CD4-positive, CD25-positive, alpha-beta regulatory T cell (primary cell): Measurements from ENCODE around the gene LINC01488. TPM values are rescaled to one million over a fixed set of nuclear protein-coding genes. Genes with fewer than 3 reads are reported as not detected.

ENCODE experiments used
- ATAC-seq, 2 donors: fragments of 150-1000 bp; cut with Tn5 transposase; one replicate each; pipeline ENCODE4 v1.10.0; 2021; ENCODE audit warnings: low read depth in 2 of 2, moderate number of reproducible peaks in 2 of 2, moderate library complexity in 1 of 2
- DNase-seq, 3 donors: peaks; one replicate each; pipeline versions ENCODE4 v3.0.0 to v3.0.0-alpha.2; 2012 to 2022; ENCODE audit warnings: mixed read lengths in 1 of 3
- H3K27ac ChIP-seq: one replicate; pipeline ENCODE4 v1.7.0; 2013; ENCODE audit warnings: mild to moderate bottlenecking, low read length; ENCODE audit not compliant: insufficient read depth, poor library complexity, severe bottlenecking
- H3K27me3 ChIP-seq: one replicate; pipeline ENCODE4 v1.7.0; 2013; ENCODE audit warnings: low read length; ENCODE audit not compliant: control insufficient read depth, insufficient read depth
- H3K36me3 ChIP-seq: one replicate; pipeline ENCODE4 v1.7.0; 2013; ENCODE audit warnings: mild to moderate bottlenecking, low read length, moderate library complexity; ENCODE audit not compliant: control insufficient read depth, insufficient read depth
- H3K4me1 ChIP-seq: 2 replicates; pipeline ENCODE4 v1.7.0; 2013; ENCODE audit warnings: mild to moderate bottlenecking, low read length; ENCODE audit not compliant: insufficient read depth, control insufficient read depth, poor library complexity, severe bottlenecking
- H3K4me3 ChIP-seq: one replicate; pipeline ENCODE4 v1.7.0; 2013; ENCODE audit warnings: low read depth, mild to moderate bottlenecking, low read length, moderate library complexity
- H3K9me3 ChIP-seq, 2 experiments: 1 replicate in 1 of 2; 2 replicates in 1 of 2; pipeline ENCODE4 v1.7.0; 2013; ENCODE audit warnings: low read length in 2 of 2, mild to moderate bottlenecking in 1 of 2, moderate library complexity in 1 of 2; ENCODE audit not compliant: control insufficient read depth in 2 of 2
- H3K27ac Mint-ChIP-seq, 3 donors: one replicate each; pipeline ENCODE4 v1.8.0; 2020 to 2022; ENCODE audit warnings: mild to moderate bottlenecking in 3 of 3, mixed read lengths in 3 of 3, moderate library complexity in 2 of 3
- H3K27me3 Mint-ChIP-seq: one replicate; pipeline ENCODE4 v1.8.0; 2022; ENCODE audit warnings: mild to moderate bottlenecking, mixed read lengths
- H3K36me3 Mint-ChIP-seq: one replicate; pipeline ENCODE4 v1.8.0; 2020; ENCODE audit warnings: mixed read lengths
- H3K4me1 Mint-ChIP-seq, 4 donors: one replicate each; pipeline ENCODE4 v1.8.0; 2020 to 2022; ENCODE audit warnings: mixed read lengths in 4 of 4, mild to moderate bottlenecking in 1 of 4
- H3K4me3 Mint-ChIP-seq, 4 donors: one replicate each; pipeline ENCODE4 v1.8.0; 2020 to 2022; ENCODE audit warnings: mild to moderate bottlenecking in 4 of 4, mixed read lengths in 4 of 4, moderate library complexity in 3 of 4
- H3K9me3 Mint-ChIP-seq, 7 donors: one replicate each; pipeline ENCODE4 v1.8.0; 2020 to 2022; ENCODE audit warnings: mixed read lengths in 7 of 7, mild to moderate bottlenecking in 3 of 7, moderate library complexity in 2 of 7
- polyA plus RNA-seq, 4 donors: library from polyadenylated mRNA; unstranded; fragments of 300-500 nt; fragmentation: Illumina TruSeq; gene quantifications; one replicate each; pipeline ENCODE4 v1.2.3, GENCODE V29; 2021
- total RNA-seq: library from RNA; stranded (reverse); gene quantifications from one replicate; pipeline ENCODE4 v1.2.3, GENCODE V29; 2022

The LINC01488 gene
- not detected for total RNA-seq
- polyA plus RNA-seq, result not detected

DNA sequence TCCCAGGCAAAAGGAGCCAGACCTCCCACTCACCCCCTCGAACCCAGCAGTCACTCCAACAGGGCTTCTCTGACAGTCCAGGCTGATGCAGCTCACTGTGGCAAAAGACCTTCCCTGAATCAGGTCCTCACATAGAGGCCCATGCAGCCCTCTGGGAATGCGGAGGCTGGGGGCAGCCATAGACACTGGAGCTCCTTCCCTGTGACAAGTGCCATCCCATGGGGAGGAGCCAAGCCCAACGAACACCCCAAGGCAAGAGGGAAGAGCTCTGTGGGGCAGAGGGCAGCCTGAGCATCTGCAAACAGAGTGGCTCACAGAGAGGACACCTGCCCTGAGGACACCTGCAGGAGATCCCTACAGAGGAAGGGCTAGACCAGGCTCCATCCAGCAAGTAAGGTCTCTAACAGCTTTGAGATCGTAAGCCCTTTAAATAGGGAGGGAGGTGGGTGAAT lies at the start of gene LINC01488:
TSS of gene LINC01488 (plus strand) at position 271 of the 452 bp plus-strand sequence.
- Histone ChIP-seq H3K9me3 (no peaks in the 10 kb centered on the region), H3K36me3 (no peaks in the 10 kb centered on the region), H3K27me3 (no peaks in the 10 kb centered on the region), H3K27ac (no peak within 1 kb of the TSS), H3K4me1 (no peaks in the 10 kb centered on the region), H3K4me3 (no peak within 1 kb of the TSS)
- H3K27me3 Mint-ChIP-seq, result no peaks in the 10 kb centered on the region
- no peaks in the 10 kb centered on the region for H3K4me1 Mint-ChIP-seq
- no peaks in the 10 kb centered on the region for H3K9me3 Mint-ChIP-seq
- no peak for DNase-seq
- H3K27ac Mint-ChIP-seq, result no peak within 1 kb of the TSS
- no peaks in the 10 kb centered on the region for H3K36me3 Mint-ChIP-seq
- no peak within 1 kb of the TSS for H3K4me3 Mint-ChIP-seq
- ATAC-seq, result no peak

DNA sequence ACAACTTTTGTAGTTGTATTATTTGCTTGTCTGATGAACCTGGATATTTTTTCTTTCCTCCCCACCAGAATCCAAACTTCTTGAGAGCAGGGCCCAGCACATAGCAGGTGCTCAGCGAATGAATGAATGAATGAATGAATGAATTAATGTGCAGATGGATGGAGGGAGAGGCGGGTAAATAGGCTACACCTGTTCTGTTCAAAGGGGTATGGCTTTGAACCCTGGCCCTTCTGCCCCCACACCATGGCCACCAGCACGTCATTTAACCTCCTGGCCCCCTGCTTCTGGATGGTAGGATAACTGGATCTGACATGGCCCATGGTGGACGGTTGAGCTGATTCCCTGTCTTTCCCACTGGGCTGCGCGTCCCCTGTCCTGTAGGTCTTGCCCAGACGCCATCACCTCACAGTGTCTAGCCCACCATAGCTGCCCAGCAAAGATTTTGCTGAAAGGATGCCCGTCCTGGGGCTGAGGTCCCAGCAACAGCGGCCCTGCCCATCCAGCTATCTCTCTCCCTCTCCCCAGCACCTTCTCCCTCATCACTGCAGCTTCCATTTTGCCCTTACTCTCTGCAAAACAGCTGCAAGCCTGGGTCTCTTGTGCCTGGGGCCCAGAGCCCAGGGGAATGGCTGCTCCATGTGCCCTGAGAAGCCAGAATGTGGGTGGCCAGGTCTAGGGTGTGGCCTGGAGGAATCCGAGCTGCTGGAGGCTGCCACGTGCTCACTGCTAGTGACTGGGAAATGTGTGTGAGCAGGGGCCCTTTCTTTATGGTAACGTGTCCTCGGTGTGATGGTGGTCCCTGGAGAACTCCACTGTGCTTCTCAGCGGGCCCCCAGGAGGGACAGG lies 49.3 kb upstream of the LINC01488 start:
- no peaks in the 10 kb centered on the region for H3K36me3 Mint-ChIP-seq
- H3K4me3 Mint-ChIP-seq, result no peak overlapping the region
- Histone ChIP-seq H3K27me3 (no peaks in the 10 kb centered on the region), H3K4me3 (no peak overlapping the region), H3K9me3 (no peaks in the 10 kb centered on the region), H3K4me1 (no peaks in the 10 kb centered on the region), H3K36me3 (no peaks in the 10 kb centered on the region), H3K27ac (no peak overlapping the region)
- no peaks in the 10 kb centered on the region for H3K27me3 Mint-ChIP-seq
- no peak for ATAC-seq
- DNase-seq, result no peak
- H3K9me3 Mint-ChIP-seq, result peaks cover 0 to 2% (median 0%) of the 10 kb centered on the region in 7 donors
- H3K4me1 Mint-ChIP-seq, result no peaks in the 10 kb centered on the region
- H3K27ac Mint-ChIP-seq, result no peak overlapping the region

DNA sequence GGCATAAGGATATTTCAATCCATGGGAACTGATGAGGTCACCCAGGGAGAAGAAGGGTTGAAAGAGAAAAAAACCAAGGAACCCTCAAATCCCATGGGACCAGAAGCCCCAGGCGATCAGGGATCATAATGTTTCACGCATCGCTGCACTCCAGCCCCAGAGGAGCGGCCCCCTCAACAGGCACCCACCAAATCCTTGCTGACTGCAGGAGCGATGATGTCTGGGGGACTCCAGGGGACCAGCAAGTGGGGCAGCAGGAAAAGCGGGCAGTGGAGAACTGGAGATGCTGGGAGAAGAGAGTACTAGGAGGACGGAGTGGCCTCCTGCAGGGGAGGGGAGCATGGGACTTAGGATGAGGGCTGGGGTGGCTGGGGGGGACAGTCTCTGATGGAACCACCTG lies 47.7 kb upstream of the LINC01488 start:
- Histone ChIP-seq H3K27ac (no peak overlapping the region), H3K4me3 (no peak overlapping the region), H3K36me3 (no peaks in the 10 kb centered on the region), H3K27me3 (no peaks in the 10 kb centered on the region), H3K9me3 (no peaks in the 10 kb centered on the region), H3K4me1 (no peaks in the 10 kb centered on the region)
- Mint-ChIP-seq H3K4me3 (no peak overlapping the region), H3K9me3 (peaks cover 0 to 2% (median 0%) of the 10 kb centered on the region in 7 donors), H3K27me3 (no peaks in the 10 kb centered on the region), H3K4me1 (no peaks in the 10 kb centered on the region), H3K27ac (no peak overlapping the region), H3K36me3 (no peaks in the 10 kb centered on the region)
- ATAC-seq (no peak), DNase-seq (no peak)

DNA sequence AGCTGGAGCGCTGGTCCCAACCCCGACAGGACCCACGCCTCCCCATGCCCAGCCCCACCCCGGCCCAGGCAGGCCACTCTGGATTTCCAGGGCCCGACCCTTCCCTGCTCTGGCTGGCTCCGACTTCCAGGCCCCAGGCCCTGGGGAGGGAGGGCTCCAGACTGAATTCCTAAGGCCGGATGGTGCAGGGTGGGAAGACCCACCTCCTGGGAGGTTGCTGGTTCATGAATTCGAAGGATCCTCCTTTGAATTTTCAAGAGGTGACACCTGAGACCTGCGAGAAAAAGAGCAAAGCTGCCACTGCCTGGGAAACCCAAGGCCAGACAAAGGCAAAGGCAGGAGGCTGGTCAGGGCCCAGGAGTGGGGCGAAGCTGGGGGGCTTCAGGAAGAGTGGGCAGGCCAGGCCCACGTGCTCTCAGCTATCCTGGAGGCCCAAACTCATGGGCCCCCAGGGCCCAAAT lies 47.0 kb upstream of the LINC01488 start:
- Mint-ChIP-seq H3K36me3 (no peaks in the 10 kb centered on the region), H3K27ac (no peak overlapping the region), H3K9me3 (peaks cover 0 to 2% (median 0%) of the 10 kb centered on the region in 7 donors), H3K4me3 (no peak overlapping the region), H3K27me3 (no peaks in the 10 kb centered on the region), H3K4me1 (no peaks in the 10 kb centered on the region)
- H3K36me3 ChIP-seq, result no peaks in the 10 kb centered on the region
- no peak overlapping the region for H3K4me3 ChIP-seq
- H3K27ac ChIP-seq, result no peak overlapping the region
- H3K9me3 ChIP-seq, result no peaks in the 10 kb centered on the region
- no peaks in the 10 kb centered on the region for H3K27me3 ChIP-seq
- ATAC-seq (no peak), DNase-seq (no peak)
- no peaks in the 10 kb centered on the region for H3K4me1 ChIP-seq

DNA sequence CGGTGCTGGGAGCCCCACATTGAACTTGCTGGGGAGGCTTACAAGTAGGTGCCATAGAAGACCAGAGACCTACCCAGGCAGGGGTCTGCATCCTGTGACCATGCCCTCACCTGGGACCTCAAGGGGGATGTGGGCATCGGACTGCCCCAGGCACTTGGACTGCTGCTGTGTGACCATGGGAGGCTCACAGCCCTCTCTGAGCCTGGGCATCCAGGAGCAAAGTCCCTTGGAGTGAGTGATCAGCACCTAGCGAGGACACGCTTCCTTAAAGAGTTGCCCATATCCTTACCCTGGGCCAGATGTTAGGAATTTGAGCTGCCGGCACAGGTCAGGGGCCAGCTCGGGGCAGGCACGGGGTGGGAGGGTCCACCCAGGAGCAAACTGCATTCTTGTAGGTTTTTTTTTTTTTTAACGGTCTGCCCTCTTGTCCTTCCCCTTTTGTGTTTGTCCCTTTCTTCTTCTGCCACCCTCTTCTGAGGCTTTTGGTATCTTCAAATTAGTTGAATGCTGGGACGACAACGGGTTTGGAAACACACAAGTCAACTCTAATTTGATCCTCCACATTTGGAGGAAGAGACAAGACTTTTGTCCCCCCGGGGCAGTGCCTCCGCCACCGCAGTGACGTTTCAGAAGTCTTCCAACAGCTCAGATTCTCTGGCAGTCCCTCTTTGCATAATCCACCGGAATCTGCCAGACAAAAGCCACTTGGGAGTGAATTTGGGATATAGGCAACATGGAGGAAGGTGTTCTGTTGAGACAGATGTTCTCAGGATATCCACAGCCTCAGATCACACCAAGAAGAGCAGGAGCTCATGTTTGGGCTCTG lies 46.1 kb upstream of the LINC01488 start:
- no peak for ATAC-seq
- H3K27me3 Mint-ChIP-seq, result no peaks in the 10 kb centered on the region
- H3K9me3 Mint-ChIP-seq, result peaks cover 0 to 4% (median 0%) of the 10 kb centered on the region in 7 donors
- H3K4me1 Mint-ChIP-seq, result no peaks in the 10 kb centered on the region
- no peaks in the 10 kb centered on the region for H3K27me3 ChIP-seq
- H3K36me3 ChIP-seq, result no peaks in the 10 kb centered on the region
- H3K27ac Mint-ChIP-seq, result no peak overlapping the region
- no peak for DNase-seq
- H3K4me3 ChIP-seq, result no peak overlapping the region
- H3K36me3 Mint-ChIP-seq, result no peaks in the 10 kb centered on the region
- H3K9me3 ChIP-seq, result no peaks in the 10 kb centered on the region
- H3K4me3 Mint-ChIP-seq, result no peak overlapping the region
- H3K27ac ChIP-seq, result no peak overlapping the region
- H3K4me1 ChIP-seq, result no peaks in the 10 kb centered on the region

DNA sequence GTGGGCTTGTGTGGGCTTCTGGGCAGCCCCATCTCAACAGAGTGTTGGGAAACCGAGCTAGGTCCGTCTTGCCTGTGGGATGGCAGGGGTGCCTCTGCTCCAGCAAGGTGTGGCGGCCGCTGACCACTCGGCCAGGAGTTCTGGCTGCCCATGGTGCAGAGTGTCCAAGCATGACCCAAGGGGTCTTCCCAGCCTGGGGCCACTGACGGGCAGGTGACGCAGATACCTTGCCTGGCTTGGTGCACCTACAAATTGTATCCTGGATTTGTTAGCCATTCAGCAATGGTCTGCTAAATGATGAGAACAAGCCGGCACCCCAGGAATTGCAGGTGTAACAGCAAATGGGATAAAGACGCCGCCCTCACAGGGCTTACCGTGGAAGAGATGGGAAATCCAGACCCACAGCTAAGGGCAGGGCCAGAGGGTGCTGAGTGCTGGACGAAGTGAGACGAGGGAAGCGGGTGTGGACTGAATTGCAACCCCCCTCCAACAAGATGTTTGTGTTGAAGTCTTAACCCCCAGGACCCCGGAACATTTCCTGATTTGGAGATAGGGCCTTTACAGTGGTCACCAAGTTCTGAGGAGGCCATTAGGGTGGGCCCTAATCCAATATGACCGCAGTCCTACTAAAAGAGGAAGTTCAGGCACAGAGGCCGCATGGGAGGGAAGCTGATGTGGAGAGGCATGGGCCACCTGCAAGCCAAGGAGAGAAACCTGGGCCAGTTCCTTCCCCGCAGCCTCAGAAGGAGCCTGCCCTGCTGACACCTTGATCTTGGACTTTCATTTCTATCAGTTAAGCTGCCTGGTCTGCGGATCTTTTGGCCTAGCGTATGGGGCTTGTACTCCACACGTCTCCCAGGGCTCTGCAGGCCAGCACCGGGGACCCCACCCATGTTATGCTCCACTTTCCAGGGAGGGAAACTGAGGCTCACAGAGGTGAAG lies 45.2 kb upstream of the LINC01488 start:
- Mint-ChIP-seq H3K4me3 (no peak overlapping the region), H3K9me3 (peaks cover 0 to 2% (median 0%) of the 10 kb centered on the region in 7 donors), H3K27me3 (no peaks in the 10 kb centered on the region), H3K27ac (no peak overlapping the region), H3K4me1 (no peaks in the 10 kb centered on the region), H3K36me3 (no peaks in the 10 kb centered on the region)
- ATAC-seq, result no peak
- no peak overlapping the region for H3K4me3 ChIP-seq
- H3K9me3 ChIP-seq, result no peaks in the 10 kb centered on the region
- H3K4me1 ChIP-seq, result no peaks in the 10 kb centered on the region
- no peaks in the 10 kb centered on the region for H3K27me3 ChIP-seq
- no peak for DNase-seq
- no peak overlapping the region for H3K27ac ChIP-seq
- H3K36me3 ChIP-seq, result no peaks in the 10 kb centered on the region
